Suprapubic skin (tissue), 4 donors: ENCODE data around the gene TBRG4. TPM values are rescaled to one million over a fixed set of nuclear protein-coding genes. Genes with fewer than 3 reads are reported as not detected.

Source experiments
- DNase-seq, 2 donors: peaks; one replicate each; pipeline ENCODE4 v3.0.0-alpha.2; 2019; ENCODE audit warnings: low spot score in 2 of 2
- H3K27ac ChIP-seq: fragments of 200-600 bp; sonication (generic); one replicate; pipeline ENCODE4 v1.5.1; 2019
- H3K27me3 ChIP-seq: fragments of 200-600 bp; sonication (generic); one replicate; pipeline ENCODE4 v1.5.1; 2019
- H3K36me3 ChIP-seq: fragments of 200-600 bp; sonication (generic); one replicate; pipeline ENCODE4 v1.5.1; 2019
- H3K4me1 ChIP-seq: fragments of 200-600 bp; sonication (generic); one replicate; pipeline ENCODE4 v1.5.1; 2019
- H3K4me3 ChIP-seq: fragments of 200-600 bp; sonication (generic); one replicate; pipeline ENCODE4 v1.5.1; 2019; ENCODE audit warnings: mild to moderate bottlenecking
- H3K9me3 ChIP-seq: fragments of 200-600 bp; sonication (generic); one replicate; pipeline ENCODE4 v1.5.1; 2019
- CTCF ChIP-seq, 2 donors: fragments of 200-600 bp in 1 of 2; fragments of 450-650 bp in 1 of 2; sonication (generic) in 1 of 2; IDR thresholded peaks; one replicate each; pipeline ENCODE4 v1.5.1; 2016 to 2019; ENCODE audit warnings: antibody characterized with exemption in 2 of 2, mild to moderate bottlenecking in 1 of 2, moderate library complexity in 1 of 2
- EP300 ChIP-seq: sonication (generic); formaldehyde crosslinking; IDR thresholded peaks from one replicate; pipeline ENCODE4 v1.6.1; 2017; ENCODE audit warnings: antibody characterized with exemption
- POLR2A ChIP-seq, 2 donors: fragments of 450-650 bp; IDR thresholded peaks; one replicate each; pipeline ENCODE4 v1.6.1; 2017; ENCODE audit warnings: antibody characterized with exemption in 2 of 2, mild to moderate bottlenecking in 2 of 2, moderate library complexity in 2 of 2
- POLR2AphosphoS5 ChIP-seq, 3 donors: sonication (generic); formaldehyde crosslinking; IDR thresholded peaks; one replicate each; pipeline ENCODE4 v1.6.1; 2017; ENCODE audit warnings: antibody characterized with exemption in 3 of 3
- WGBS: methylation state at CpG from one replicate; pipeline ENCODE4 v1.1.5; 2018; 5-methylcytosine and 5-hydroxymethylcytosine counted together
- total RNA-seq, 4 donors: library from RNA; depleted of rRNA; stranded (reverse); fragments of >200 nt; gene quantifications; one replicate each; pipeline ENCODE4 v1.1.0, GENCODE V29; 2016

Gene TBRG4
- total RNA-seq: 10 to 100 TPM; 49.9 to 82.8 (median 68.9) TPM

GRCh38 chr7:45111298-45112223, at the start of gene TBRG4:
Gene TBRG4, minus strand, starts transcription at chr7:45111697. Its CDS starts 2,460 bp downstream, at chr7:45109237.
- WGBS: under 1% methylated on average over 31 of the region's 64 CpGs
- Histone ChIP-seq H3K27me3 (no peaks in the 10 kb centered on the region), H3K4me1 (peaks cover 37% of the 10 kb centered on the region), H3K4me3 (peak within 1 kb of the TSS; percentile 59), H3K36me3 (peaks cover 27% of the 10 kb centered on the region), H3K9me3 (no peaks in the 10 kb centered on the region), H3K27ac (peak within 1 kb of the TSS; percentile 82)
- TF ChIP-seq POLR2AphosphoS5 (IDR thresholded peaks at IDR 0.05) (peak; percentile 95 to 99 (median 98)), CTCF (IDR thresholded peaks at IDR 0.05) (no peak), EP300 (no peak), POLR2A (IDR thresholded peaks at IDR 0.05) (peak; percentile 85 to 96)
- peak; percentile 96 for DNase-seq

GRCh38 chr7:45161138-45161537, 49.6 kb upstream of the TBRG4 start:
- no peaks in the 10 kb centered on the region for H3K36me3 ChIP-seq
- WGBS: 87% methylated on average over 4 of the region's 4 CpGs
- H3K4me3 ChIP-seq: no peak overlapping the region
- H3K27me3 ChIP-seq: peaks cover 15% of the 10 kb centered on the region
- H3K4me1 ChIP-seq: peaks cover 8% of the 10 kb centered on the region
- DNase-seq: no peak
- no peak overlapping the region for H3K27ac ChIP-seq
- no peak for TF ChIP-seq EP300
- TF ChIP-seq POLR2A (IDR thresholded peaks at IDR 0.05): no peak
- no peak for TF ChIP-seq CTCF (IDR thresholded peaks at IDR 0.05)
- no peak for TF ChIP-seq POLR2AphosphoS5 (IDR thresholded peaks at IDR 0.05)
- no peaks in the 10 kb centered on the region for H3K9me3 ChIP-seq

- Histone ChIP-seq H3K27ac (no peak overlapping the region), H3K4me3 (no peak overlapping the region), H3K9me3 (no peaks in the 10 kb centered on the region), H3K4me1 (peaks cover 8% of the 10 kb centered on the region), H3K27me3 (peaks cover 15% of the 10 kb centered on the region), H3K36me3 (no peaks in the 10 kb centered on the region)
- DNase-seq: peak; percentile 29 to 44
- TF ChIP-seq POLR2AphosphoS5 (IDR thresholded peaks at IDR 0.05): no peak
- TF ChIP-seq EP300: no peak
- no peak for TF ChIP-seq POLR2A (IDR thresholded peaks at IDR 0.05)
- no peak for TF ChIP-seq CTCF (IDR thresholded peaks at IDR 0.05)
- 52% methylated on average over 10 of the region's 10 CpGs for WGBS
These were observed 49.0 kb upstream of the TBRG4 start for GRCh38 chr7:45160417-45160881.

- H3K27ac ChIP-seq: no peak overlapping the region
- WGBS: 94% methylated on average over 2 of the region's 4 CpGs
- DNase-seq: peak; percentile 15 to 29
- H3K4me3 ChIP-seq: peak overlapping the region; percentile 39
- H3K27me3 ChIP-seq: peaks cover 15% of the 10 kb centered on the region
- no peaks in the 10 kb centered on the region for H3K36me3 ChIP-seq
- TF ChIP-seq CTCF (IDR thresholded peaks at IDR 0.05) (no peak), POLR2AphosphoS5 (IDR thresholded peaks at IDR 0.05) (no peak), POLR2A (IDR thresholded peaks at IDR 0.05) (no peak), EP300 (no peak)
- peaks cover 8% of the 10 kb centered on the region for H3K4me1 ChIP-seq
- H3K9me3 ChIP-seq: no peaks in the 10 kb centered on the region
These were observed 47.8 kb upstream of the TBRG4 start for GRCh38 chr7:45159296-45159695.

- Histone ChIP-seq H3K27ac (no peak overlapping the region), H3K4me3 (peak overlapping the region; percentile 39), H3K27me3 (peaks cover 15% of the 10 kb centered on the region), H3K36me3 (no peaks in the 10 kb centered on the region), H3K4me1 (peaks cover 8% of the 10 kb centered on the region), H3K9me3 (no peaks in the 10 kb centered on the region)
- WGBS: 81% methylated on average over 1 of the region's 1 CpG
- DNase-seq: peak; percentile 38
- no peak for TF ChIP-seq POLR2A (IDR thresholded peaks at IDR 0.05)
- no peak for TF ChIP-seq POLR2AphosphoS5 (IDR thresholded peaks at IDR 0.05)
- TF ChIP-seq CTCF (IDR thresholded peaks at IDR 0.05): no peak
- TF ChIP-seq EP300: no peak
These were observed 47.0 kb upstream of the TBRG4 start for GRCh38 chr7:45158471-45158870.
